Endothelial cell (in vitro differentiated cells): Measurements from ENCODE around the gene TPP1. TPM values are rescaled to one million over a fixed set of nuclear protein-coding genes. Genes with fewer than 3 reads are reported as not detected.

ENCODE experiments used
- DNase-seq: peaks from one replicate; pipeline ENCODE4 v3.0.0; 2021; ENCODE audit warnings: low spot score
- H3K27ac Mint-ChIP-seq: one replicate; pipeline ENCODE4 v1.8.0; 2021; ENCODE audit warnings: mixed read lengths, inconsistent platforms; ENCODE audit not compliant: unreplicated experiment
- H3K27me3 Mint-ChIP-seq: one replicate; pipeline ENCODE4 v1.8.0; 2021; ENCODE audit warnings: mild to moderate bottlenecking, moderate library complexity, mixed read lengths, inconsistent platforms; ENCODE audit not compliant: unreplicated experiment
- H3K36me3 Mint-ChIP-seq: one replicate; pipeline ENCODE4 v1.8.0; 2021; ENCODE audit warnings: mild to moderate bottlenecking, low read depth, mixed read lengths, inconsistent platforms; ENCODE audit not compliant: unreplicated experiment
- H3K4me1 Mint-ChIP-seq: one replicate; pipeline ENCODE4 v1.8.0; 2021; ENCODE audit warnings: mild to moderate bottlenecking, mixed read lengths, inconsistent platforms; ENCODE audit not compliant: unreplicated experiment
- H3K4me3 Mint-ChIP-seq: one replicate; pipeline ENCODE4 v1.8.0; 2021; ENCODE audit warnings: mild to moderate bottlenecking, mixed read lengths, inconsistent platforms; ENCODE audit not compliant: unreplicated experiment
- H3K9me3 Mint-ChIP-seq: one replicate; pipeline ENCODE4 v1.8.0; 2021; ENCODE audit warnings: mixed read lengths, inconsistent platforms; ENCODE audit not compliant: unreplicated experiment
- CTCF ChIP-seq: fragments of 200-600 bp; sonication (generic); IDR thresholded peaks from one replicate; pipeline ENCODE4 v1.5.0; 2021; ENCODE audit warnings: antibody characterized with exemption; ENCODE audit not compliant: unreplicated experiment
- total RNA-seq: library from RNA; stranded (reverse); fragmentation: NEBNext Ultra II Directional; extraction: Animal tissue kit (Norgen Biotek cat#: 25700); gene quantifications from one replicate; pipeline ENCODE4 v1.2.1, GENCODE V29; 2021; ENCODE audit not compliant: unreplicated experiment

TPP1 gene
- total RNA-seq, 1 donor from 2014 or later = 52.9 TPM

- Mint-ChIP-seq H3K27me3 (peaks cover 9% of the 10 kb centered on the region), H3K4me3 (no peak overlapping the region), H3K27ac (no peak overlapping the region), H3K36me3 (peaks cover 40% of the 10 kb centered on the region), H3K9me3 (no peaks in the 10 kb centered on the region), H3K4me1 (peaks cover 4% of the 10 kb centered on the region)
- no peak for TF ChIP-seq CTCF
- DNase-seq = no peak
Observed at GRCh38 chr11:6625832-6626420, 6.7 kb upstream of the TPP1 start.

GRCh38 chr11:6625156-6625831 lies 6.1 kb upstream of the TPP1 start:
- H3K9me3 Mint-ChIP-seq = no peaks in the 10 kb centered on the region
- H3K27me3 Mint-ChIP-seq = peaks cover 6% of the 10 kb centered on the region
- no peak overlapping the region for H3K4me3 Mint-ChIP-seq
- peaks cover 36% of the 10 kb centered on the region for H3K36me3 Mint-ChIP-seq
- no peak for TF ChIP-seq CTCF
- no peak for DNase-seq
- H3K4me1 Mint-ChIP-seq = peaks cover 4% of the 10 kb centered on the region
- H3K27ac Mint-ChIP-seq = no peak overlapping the region

- no peak for DNase-seq
- no peak overlapping the region for H3K27ac Mint-ChIP-seq
- H3K27me3 Mint-ChIP-seq = peaks cover 6% of the 10 kb centered on the region
- H3K4me1 Mint-ChIP-seq = peaks cover 4% of the 10 kb centered on the region
- TF ChIP-seq CTCF = no peak
- H3K9me3 Mint-ChIP-seq = no peaks in the 10 kb centered on the region
- H3K36me3 Mint-ChIP-seq = peaks cover 26% of the 10 kb centered on the region
- H3K4me3 Mint-ChIP-seq = peak overlapping the region; percentile 53
Observed at GRCh38 chr11:6623391-6624363, 4.5 kb upstream of the TPP1 start.

- Mint-ChIP-seq H3K4me3 (no peak overlapping the region), H3K36me3 (peaks cover 18% of the 10 kb centered on the region), H3K27ac (no peak overlapping the region), H3K27me3 (peaks cover 6% of the 10 kb centered on the region), H3K4me1 (peaks cover 4% of the 10 kb centered on the region), H3K9me3 (no peaks in the 10 kb centered on the region)
- TF ChIP-seq CTCF = no peak
- DNase-seq = no peak
Observed at GRCh38 chr11:6622261-6623171, 3.3 kb upstream of the TPP1 start.
